A673 (cell line): ENCODE data around the gene LARP4B. TPM values are rescaled to one million over a fixed set of nuclear protein-coding genes. Genes with fewer than 3 reads are reported as not detected.
A peak's percentile ranks its signal among the peaks of the same experiment; 100 is the strongest.

Source experiments
- BruUV-seq: library from RNA; stranded (reverse); fragments of 400-500 nt; replicated peaks from 2 replicates; lab custom pipeline; 2021; lab: Mats Ljungman, UMichigan
- CTCF ChIA-PET: fragments of 300-600 bp; sonication (Branson Sonifier 250); formaldehyde crosslinking; loops from one replicate; lab custom pipeline; 2022; ENCODE audit warnings: antibody characterized with exemption; lab: Charles Lee
- POLR2A ChIA-PET: fragments of 300-600 bp; sonication (Branson Sonifier 250); formaldehyde crosslinking; loops from one replicate; lab custom pipeline; 2022; ENCODE audit warnings: antibody characterized with exemption; ENCODE audit not compliant: low non-redundant PET; lab: Charles Lee
- DNase-seq: peaks from one replicate; pipeline ENCODE4 v3.0.0-alpha.2; 2015; ENCODE audit warnings: low spot score
- H3K27ac ChIP-seq: fragments of 200-600 bp; sonication (generic); 2 replicates; pipeline ENCODE4 v1.5.1; 2016; ENCODE audit warnings: mixed run types, low read depth, mild to moderate bottlenecking, mixed read lengths, antibody characterized with exemption, low read length; ENCODE audit not compliant: poor library complexity, severe bottlenecking
- H3K27me3 ChIP-seq: fragments of 200-600 bp; sonication (generic); replicated peaks from 2 replicates; pipeline ENCODE4 v1.6.1; 2017; ENCODE audit warnings: mixed run types, low read depth, mild to moderate bottlenecking, mixed read lengths, antibody characterized with exemption, low read length; ENCODE audit not compliant: insufficient read depth, poor library complexity
- H3K36me3 ChIP-seq: fragments of 200-600 bp; sonication (generic); 2 replicates; pipeline ENCODE4 v1.6.1; 2016; ENCODE audit warnings: mixed run types, mild to moderate bottlenecking, mixed read lengths, antibody characterized with exemption, low read length; ENCODE audit not compliant: insufficient read depth, poor library complexity, severe bottlenecking
- H3K4me1 ChIP-seq: fragments of 200-600 bp; sonication (generic); 2 replicates; pipeline ENCODE4 v1.6.1; 2017; ENCODE audit warnings: mixed run types, mild to moderate bottlenecking, mixed read lengths, antibody characterized with exemption, low read length; ENCODE audit not compliant: insufficient read depth, poor library complexity, severe bottlenecking
- H3K4me3 ChIP-seq: fragments of 200-600 bp; sonication (generic); 2 replicates; pipeline ENCODE4 v1.5.1; 2016; ENCODE audit warnings: low read depth, mixed run types, mild to moderate bottlenecking, mixed read lengths, low read length; ENCODE audit not compliant: poor library complexity, severe bottlenecking
- H3K9me3 ChIP-seq: fragments of 200-600 bp; sonication (generic); 2 replicates; pipeline ENCODE4 v1.6.1; 2016; ENCODE audit warnings: mixed run types, low read depth, mild to moderate bottlenecking, mixed read lengths, antibody characterized with exemption, low read length; ENCODE audit not compliant: poor library complexity, severe bottlenecking
- EZH2 ChIP-seq: fragments of 200-600 bp; sonication (generic); IDR thresholded peaks from 2 replicates; pipeline ENCODE4 v1.6.1; 2017; ENCODE audit warnings: borderline replicate concordance, low read depth, mild to moderate bottlenecking, mixed read lengths, antibody characterized with exemption, low read length; ENCODE audit not compliant: poor library complexity, severe bottlenecking
- intact Hi-C: fragments of 100-400 bp; cut with micrococcal nuclease; formaldehyde crosslinking; loops from one replicate; pipeline ENCODE4 v1.10.0; 2022; ENCODE audit not compliant: unreplicated experiment
- total RNA-seq: library from RNA; stranded (reverse); gene quantifications from 2 replicates; pipeline ENCODE4 v1.2.3, GENCODE V29; 2021
- TF ChIP-seq, protein P1 (sequence below): fragments of 300-800, 200-600 bp; sonication (generic); conservative IDR thresholded peaks from 2 replicates; pipeline ENCODE4 v1.5.1; 2017; ENCODE audit warnings: low read depth, mild to moderate bottlenecking, antibody characterized with exemption, low read length, moderate library complexity, mixed read lengths

The LARP4B gene
- total RNA-seq, 1 experiment from 2014 or later = 101 TPM

DNA sequence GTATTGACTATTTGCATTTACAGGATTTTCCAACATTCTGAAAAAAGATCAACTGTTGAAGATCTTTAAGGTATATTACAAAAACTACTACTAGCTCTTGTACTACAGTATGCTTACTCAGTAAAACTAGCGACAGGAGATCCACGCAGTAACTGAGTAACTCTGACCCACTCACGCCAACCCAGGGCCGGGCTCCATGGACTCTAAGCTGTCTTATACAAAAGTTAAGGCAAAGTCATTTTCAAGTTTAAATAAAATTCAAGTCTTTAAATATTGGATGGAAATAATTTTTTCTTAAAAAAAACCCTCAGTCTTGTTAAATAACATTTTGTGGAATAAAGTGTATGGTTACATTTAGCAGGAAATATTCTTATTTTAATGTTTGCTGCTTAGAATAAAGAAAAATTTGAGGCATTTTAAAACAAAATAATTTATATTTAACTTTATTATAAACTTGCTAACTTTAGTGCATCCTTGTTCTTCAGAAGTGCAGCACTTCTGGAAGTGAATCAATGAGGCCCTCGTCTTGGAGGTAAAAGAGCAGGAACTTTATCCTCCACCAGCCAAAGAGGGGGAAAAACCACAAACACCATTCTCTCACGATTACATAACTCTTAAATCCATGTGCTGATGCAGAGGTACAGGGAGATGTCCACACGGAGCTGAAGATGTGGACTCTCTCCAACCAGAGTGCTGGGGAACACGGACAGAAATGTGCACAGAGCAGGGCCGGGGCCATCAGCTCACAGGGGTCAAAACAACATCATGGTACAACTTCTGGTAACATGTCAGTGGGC is 119.9 kb downstream of the LARP4B start:
- Histone ChIP-seq H3K27me3 (no peaks in the 10 kb centered on the region), H3K4me3 (no peak overlapping the region), H3K27ac (no peak overlapping the region), H3K9me3 (no peaks in the 10 kb centered on the region), H3K4me1 (no peaks in the 10 kb centered on the region), H3K36me3 (peaks cover 79% of the 10 kb centered on the region)
- BruUV-seq = no TSS peak
- no peak for DNase-seq
- ChIA-PET CTCF (no interaction called here), POLR2A (no interaction called here)
- TF ChIP-seq EZH2 = no peak
- TF ChIP-seq, protein P1, sequence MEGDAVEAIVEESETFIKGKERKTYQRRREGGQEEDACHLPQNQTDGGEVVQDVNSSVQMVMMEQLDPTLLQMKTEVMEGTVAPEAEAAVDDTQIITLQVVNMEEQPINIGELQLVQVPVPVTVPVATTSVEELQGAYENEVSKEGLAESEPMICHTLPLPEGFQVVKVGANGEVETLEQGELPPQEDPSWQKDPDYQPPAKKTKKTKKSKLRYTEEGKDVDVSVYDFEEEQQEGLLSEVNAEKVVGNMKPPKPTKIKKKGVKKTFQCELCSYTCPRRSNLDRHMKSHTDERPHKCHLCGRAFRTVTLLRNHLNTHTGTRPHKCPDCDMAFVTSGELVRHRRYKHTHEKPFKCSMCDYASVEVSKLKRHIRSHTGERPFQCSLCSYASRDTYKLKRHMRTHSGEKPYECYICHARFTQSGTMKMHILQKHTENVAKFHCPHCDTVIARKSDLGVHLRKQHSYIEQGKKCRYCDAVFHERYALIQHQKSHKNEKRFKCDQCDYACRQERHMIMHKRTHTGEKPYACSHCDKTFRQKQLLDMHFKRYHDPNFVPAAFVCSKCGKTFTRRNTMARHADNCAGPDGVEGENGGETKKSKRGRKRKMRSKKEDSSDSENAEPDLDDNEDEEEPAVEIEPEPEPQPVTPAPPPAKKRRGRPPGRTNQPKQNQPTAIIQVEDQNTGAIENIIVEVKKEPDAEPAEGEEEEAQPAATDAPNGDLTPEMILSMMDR = no peak
- intact Hi-C loops = loop anchor here (10.0 kb wide), 1 partner anchor 297 kb away; no protein-coding TSS in a partner anchor

DNA sequence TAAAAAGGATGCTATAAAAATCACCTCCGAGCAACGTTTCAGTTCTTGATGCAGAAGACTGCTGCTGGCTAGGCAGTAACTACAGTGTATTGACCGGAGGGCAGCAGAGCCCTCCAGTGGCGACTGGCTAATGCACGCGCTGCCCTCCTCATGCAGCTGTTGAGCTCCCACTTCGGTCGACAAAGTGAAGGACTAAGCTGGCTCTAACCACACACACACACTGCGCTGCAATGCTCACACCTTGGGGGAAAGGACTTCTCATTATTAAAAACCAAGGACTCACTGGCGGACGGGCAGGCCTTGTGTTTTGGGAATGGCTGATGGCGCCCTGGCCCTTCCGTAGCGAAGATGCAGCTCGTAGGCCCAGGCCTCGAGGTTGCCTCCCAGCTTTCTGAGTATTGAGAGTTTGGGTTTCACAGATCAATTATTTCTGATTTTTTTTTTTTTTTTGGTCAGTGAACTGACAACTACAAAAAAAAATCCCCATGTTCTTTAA is 121.1 kb downstream of the LARP4B start:
- DNase-seq = peak; percentile 30
- POLR2A ChIA-PET = no interaction called here
- intact Hi-C loops = loop anchor here (10.0 kb wide), 1 partner anchor 296 kb away; no protein-coding TSS in a partner anchor
- TF ChIP-seq, protein P1 = peak; percentile 58
- TF ChIP-seq EZH2 = no peak
- BruUV-seq = no TSS peak
- Histone ChIP-seq H3K27me3 (no peaks in the 10 kb centered on the region), H3K4me3 (no peak overlapping the region), H3K36me3 (peaks cover 76% of the 10 kb centered on the region), H3K27ac (no peak overlapping the region), H3K9me3 (no peaks in the 10 kb centered on the region), H3K4me1 (no peaks in the 10 kb centered on the region)
- CTCF ChIA-PET = no interaction called here

DNA sequence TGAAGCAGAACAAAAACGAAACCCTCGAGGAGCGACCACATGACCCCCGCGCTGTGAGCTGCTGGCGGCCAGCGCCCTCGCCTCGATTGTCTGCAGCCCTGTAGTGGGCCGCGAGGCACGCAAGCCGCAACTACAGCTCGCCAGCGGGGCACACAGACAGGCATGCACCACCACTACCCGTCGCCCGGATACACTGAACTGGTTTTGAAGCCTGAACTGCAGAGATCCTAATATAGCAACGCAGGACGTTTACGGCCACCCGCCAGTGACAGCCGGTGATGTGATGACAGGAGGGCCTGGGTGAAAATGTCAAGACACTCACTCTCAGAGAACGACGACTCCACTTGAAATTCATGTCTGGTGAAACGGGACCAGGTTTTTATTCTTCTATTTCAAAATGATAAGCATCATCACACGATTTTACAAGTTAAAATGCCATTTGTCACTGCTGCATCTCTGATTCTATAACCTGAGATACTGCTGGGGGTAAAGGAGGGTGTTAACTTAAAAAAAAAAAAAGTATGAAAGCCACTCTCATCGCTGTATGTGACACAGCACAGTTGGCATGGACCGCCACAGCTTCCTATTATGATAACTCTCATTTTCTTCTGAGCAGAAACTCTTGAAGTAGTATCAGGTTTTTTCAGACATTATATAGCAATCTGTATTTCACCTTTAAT is 121.7 kb downstream of the LARP4B start:
- H3K36me3 ChIP-seq = peaks cover 71% of the 10 kb centered on the region
- H3K4me1 ChIP-seq = no peaks in the 10 kb centered on the region
- H3K27ac ChIP-seq = no peak overlapping the region
- H3K27me3 ChIP-seq = no peaks in the 10 kb centered on the region
- intact Hi-C loops = loop anchor here (10.0 kb wide), 1 partner anchor 295 kb away; no protein-coding TSS in a partner anchor
- BruUV-seq = no TSS peak
- H3K4me3 ChIP-seq = no peak overlapping the region
- POLR2A ChIA-PET = no interaction called here
- TF ChIP-seq EZH2 = no peak
- TF ChIP-seq, protein P1 = no peak
- H3K9me3 ChIP-seq = no peaks in the 10 kb centered on the region
- no peak for DNase-seq
- CTCF ChIA-PET = no interaction called here
